Measurements from ENCODE around the gene CFAP61. TPM values are rescaled to one million over a fixed set of nuclear protein-coding genes. Genes with fewer than 3 reads are reported as not detected.

The CFAP61 gene
- total RNA-seq, 1 experiment from 2014 or later, result 0.61 TPM

GRCh38 chr20:20027284-20027683, 25.0 kb upstream of the CFAP61 start:
- no peaks in the 10 kb centered on the region for H3K9me3 Mint-ChIP-seq
- CTCF ChIA-PET, result interaction anchor here (1.5 kb wide), 1 partner anchor 10 kb away, joined by 4 read pairs; the partner anchor contains the start of gene NAA20

GRCh38 chr20:20031790-20032189, 20.5 kb upstream of the CFAP61 start:
- H3K36me3 Mint-ChIP-seq, result peaks cover 38% of the 10 kb centered on the region
- no peaks in the 10 kb centered on the region for H3K4me1 Mint-ChIP-seq
- H3K27ac Mint-ChIP-seq, result no peak overlapping the region
- CTCF ChIA-PET, result no interaction called here
- H3K27me3 Mint-ChIP-seq (ENCODE audit: low read depth), result no peaks in the 10 kb centered on the region
- H3K9me3 Mint-ChIP-seq, result no peaks in the 10 kb centered on the region
- POLR2A ChIA-PET, result no interaction called here
- H3K4me3 Mint-ChIP-seq, result no peak overlapping the region
- ATAC-seq, result no peak
- no peak for DNase-seq (ENCODE audit: low spot score)
- TF ChIP-seq ZMAT4 (CRISPR knock-in tag; IDR thresholded peaks at IDR 0.05) (no peak), NFYB (CRISPR knock-in tag; conservative IDR thresholded peaks at IDR 0.05; ENCODE audit: low read depth) (no peak), ATF2 (CRISPR knock-in tag; IDR thresholded peaks at IDR 0.05; ENCODE audit: borderline replicate concordance, low read depth) (no peak), ZNF532 (CRISPR knock-in tag; IDR thresholded peaks at IDR 0.05; ENCODE audit: borderline replicate concordance) (no peak), STAT6 (CRISPR knock-in tag; conservative IDR thresholded peaks at IDR 0.05; ENCODE audit: low read depth) (no peak), SP1 (CRISPR knock-in tag; conservative IDR thresholded peaks at IDR 0.05) (no peak), CTCF (IDR thresholded peaks at IDR 0.05) (no peak), ZBTB43 (CRISPR knock-in tag; IDR thresholded peaks at IDR 0.05) (no peak), ZNF263 (CRISPR knock-in tag; IDR thresholded peaks at IDR 0.05; ENCODE audit: low read depth) (no peak)

More at GRCh38 chr20:20027284-20027683, 25.0 kb upstream of the CFAP61 start:
- Mint-ChIP-seq H3K36me3 (peaks cover 9% of the 10 kb centered on the region), H3K4me3 (no peak overlapping the region), H3K27ac (no peak overlapping the region), H3K27me3 (ENCODE audit: low read depth) (no peaks in the 10 kb centered on the region), H3K4me1 (no peaks in the 10 kb centered on the region)
- POLR2A ChIA-PET, result interaction anchor here (0.6 kb wide), 1 partner anchor 13 kb away, joined by 5 read pairs; no protein-coding TSS in a partner anchor
- ATAC-seq (no peak), DNase-seq (ENCODE audit: low spot score) (no peak)
- TF ChIP-seq NR1H2 (CRISPR knock-in tag; IDR thresholded peaks at IDR 0.05), result no peak
- no peak for TF ChIP-seq FOXP4 (CRISPR knock-in tag; IDR thresholded peaks at IDR 0.05)
- no peak for TF ChIP-seq PRRX2 (CRISPR knock-in tag; IDR thresholded peaks at IDR 0.05)
- TF ChIP-seq JAZF1 (CRISPR knock-in tag; IDR thresholded peaks at IDR 0.05), result no peak
- TF ChIP-seq NFE2L1 (CRISPR knock-in tag; IDR thresholded peaks at IDR 0.05), result no peak
- no peak for TF ChIP-seq FOXP1 (CRISPR knock-in tag; IDR thresholded peaks at IDR 0.05; ENCODE audit: borderline replicate concordance)
